HepG2 (cell line): ENCODE data around the gene CFI. TPM values are rescaled to one million over a fixed set of nuclear protein-coding genes. Genes with fewer than 3 reads are reported as not detected.

Experiments used
- BATF2 ChIP-seq: sonication (generic); formaldehyde crosslinking; IDR thresholded peaks from 2 replicates; pipeline ENCODE4 v1.8.0; 2022; ENCODE audit warnings: mild to moderate bottlenecking, missing genetic modification reagents, moderate library complexity
- CCDC6 ChIP-seq: sonication (generic); formaldehyde crosslinking; IDR thresholded peaks from 2 replicates; pipeline ENCODE4 v1.8.1; 2022; ENCODE audit warnings: mild to moderate bottlenecking, missing genetic modification reagents, moderate library complexity
- CEBPG ChIP-seq: IDR thresholded peaks from 2 replicates; pipeline ENCODE4 v1.6.1; 2016
- CERS6 ChIP-seq: sonication (generic); formaldehyde crosslinking; IDR thresholded peaks from 2 replicates; pipeline ENCODE4 v1.5.0; 2020; ENCODE audit warnings: missing genetic modification reagents
- HMG20A ChIP-seq: IDR thresholded peaks from 2 replicates; pipeline ENCODE4 v1.6.1; 2016; ENCODE audit warnings: borderline replicate concordance
- HMGXB3 ChIP-seq: sonication (generic); formaldehyde crosslinking; IDR thresholded peaks from 2 replicates; pipeline ENCODE4 v1.4.0; 2020; ENCODE audit warnings: missing genetic modification reagents, borderline replicate concordance
- NR2F1 ChIP-seq, 2 experiments: fragments of 450-650 bp in 1 of 2; formaldehyde crosslinking in 1 of 2; IDR thresholded peaks; 2 replicates each; pipeline versions ENCODE4 v1.5.0 to v1.6.1; 2016 to 2020; ENCODE audit warnings: mild to moderate bottlenecking in 1 of 2, missing compliant biosample characterization in 1 of 2, missing genetic modification reagents in 1 of 2, moderate library complexity in 1 of 2
- PBX2 ChIP-seq: IDR thresholded peaks from 2 replicates; pipeline ENCODE4 v1.6.1; 2016; ENCODE audit warnings: control low read depth
- PHF20 ChIP-seq: sonication (generic); formaldehyde crosslinking; IDR thresholded peaks from 2 replicates; pipeline ENCODE4 v1.5.0; 2020; ENCODE audit warnings: mild to moderate bottlenecking, missing genetic modification reagents
- POLR2A ChIP-seq, 2 experiments: IDR thresholded peaks; 2 replicates each; pipeline ENCODE4 v1.6.1; 2011; ENCODE audit warnings: low read depth in 2 of 2, low read length in 2 of 2, mild to moderate bottlenecking in 1 of 2, moderate library complexity in 1 of 2; ENCODE audit not compliant: insufficient read depth in 1 of 2
- SNAPC2 ChIP-seq: sonication (generic); formaldehyde crosslinking; IDR thresholded peaks from 2 replicates; pipeline ENCODE4 v1.8.1; 2022; ENCODE audit warnings: mild to moderate bottlenecking, missing genetic modification reagents
- SRSF1 ChIP-seq: fragments of 200-400 bp; formaldehyde crosslinking; optimal IDR thresholded peaks from 2 replicates; pipeline ENCODE3; 2017; ENCODE audit warnings: mild to moderate bottlenecking, low read depth, low read length, moderate library complexity
- TCF7 ChIP-seq: sonication (generic); IDR thresholded peaks from 2 replicates; pipeline ENCODE4 v1.6.1; 2016; ENCODE audit warnings: antibody characterized with exemption, low read depth
- TEAD3 ChIP-seq: optimal IDR thresholded peaks from 2 replicates; pipeline ENCODE3; 2016; ENCODE audit warnings: borderline replicate concordance
- ZC3H13 ChIP-seq: sonication (generic); formaldehyde crosslinking; IDR thresholded peaks from 2 replicates; pipeline ENCODE4 v1.8.1; 2023; ENCODE audit warnings: mild to moderate bottlenecking, missing genetic modification reagents, moderate library complexity
- ZNF430 ChIP-seq: sonication (generic); formaldehyde crosslinking; IDR thresholded peaks from 2 replicates; pipeline ENCODE4 v1.9.0; 2021; ENCODE audit warnings: mild to moderate bottlenecking, missing genetic modification reagents
- ZNF614 ChIP-seq: IDR thresholded peaks from 2 replicates; pipeline ENCODE4 v1.6.1; 2018; ENCODE audit warnings: missing biosample characterization, missing genetic modification reagents, inconsistent platforms, borderline replicate concordance
- ZNF768 ChIP-seq: sonication (generic); formaldehyde crosslinking; IDR thresholded peaks from 2 replicates; pipeline ENCODE4 v1.4.0; 2020; ENCODE audit warnings: missing genetic modification reagents
- ZSCAN12 ChIP-seq: sonication (generic); formaldehyde crosslinking; IDR thresholded peaks from 2 replicates; pipeline ENCODE4 v1.9.0; 2021; ENCODE audit warnings: mild to moderate bottlenecking, missing genetic modification reagents
- polyA plus RNA-seq, 8 experiments: library from polyadenylated mRNA; depleted of rRNA in 3 of 8; stranded (reverse) in 7 of 8; unstranded in 1 of 8; fragments of >200 nt; fragmentation: Illumina TruSeq in 4 of 8; extraction: Trizol in 4 of 8; gene quantifications; 2 replicates each; pipeline versions ENCODE4 v1.2.1 to v1.2.3, GENCODE V29; 2011 to 2016; ENCODE audit warnings: low read depth in 4 of 8, missing spikeins in 1 of 8, mixed read lengths in 1 of 8; ENCODE audit not compliant: insufficient read depth in 1 of 8
- total RNA-seq, 5 experiments: library from RNA; depleted of rRNA; stranded (reverse); fragments of >200 nt; fragmentation: Illumina TruSeq; extraction: Trizol; gene quantifications; 2 replicates each; pipeline ENCODE4 v1.2.3, GENCODE V29; 2016; ENCODE audit warnings: low read depth in 1 of 5

Gene CFI
- total and polyA plus RNA-seq, 2 of the 13 experiments (the other 11 are each of a cell fraction or from before 2014, with no cell fraction given): 284 to 337 TPM

GRCh38 chr4:109815151-109816081 lies 13.6 kb upstream of the CFI start, which contains the start of gene GAR1 (continued):
- TF ChIP-seq CERS6 (CRISPR knock-in tag): no peak
- no peak; the same call in 1 of the 2 replicates for TF ChIP-seq CEBPG (CRISPR knock-in tag)
- no peak for TF ChIP-seq HMG20A (CRISPR knock-in tag)
- peak; percentile 73 for TF ChIP-seq ZNF614 (CRISPR knock-in tag)
- 0 out of 2 replicates have a peak, but pooled peaks have one; percentile 3 for TF ChIP-seq TCF7
- peak; percentile 55; the same call in 1 of the 2 replicates for TF ChIP-seq ZNF768 (CRISPR knock-in tag)
- TF ChIP-seq SNAPC2 (CRISPR knock-in tag): no peak
- TF ChIP-seq NR2F1 (CRISPR knock-in tag; IDR thresholded peaks at IDR 0.05): no peak
- TF ChIP-seq PHF20 (CRISPR knock-in tag): peak; percentile 95
- peak; percentile 63 for TF ChIP-seq TEAD3 (CRISPR knock-in tag)
- 0 out of 2 replicates have a peak, but pooled peaks have one; percentile 2 for TF ChIP-seq ZSCAN12 (CRISPR knock-in tag)
- TF ChIP-seq CCDC6: peak; percentile 62; the same call in 1 of the 2 replicates
- no peak for TF ChIP-seq ZNF430 (CRISPR knock-in tag)
- TF ChIP-seq ZC3H13 (CRISPR knock-in tag): peak; percentile 89
- TF ChIP-seq PBX2: no peak
- TF ChIP-seq BATF2 (CRISPR knock-in tag): 0 out of 2 replicates have a peak, but pooled peaks have one; percentile 53
- TF ChIP-seq SRSF1: peak; percentile 59
- TF ChIP-seq POLR2A (IDR thresholded peaks at IDR 0.05; ENCODE audit: insufficient read depth in 1 of 2, low read depth in 2 of 2, low read length in 2 of 2): peak; percentile 43 to 73; a peak in 3 of 4 replicates
- no peak for TF ChIP-seq HMGXB3 (CRISPR knock-in tag)
